Testis (tissue), 2 donors: ENCODE results near the gene MTIF2.

Experiments
- POLR2A ChIP-seq: fragments of 450-650 bp; IDR thresholded peaks from one replicate; pipeline ENCODE4 v1.6.1; 2017; ENCODE audit warnings: antibody characterized with exemption, mild to moderate bottlenecking, moderate library complexity
- TF ChIP-seq, protein P1 (sequence below), 3 experiments: fragments of 450-650 bp in 2 of 3; fragments of 200-600 bp in 1 of 3; sonication (generic) in 1 of 3; IDR thresholded peaks; one replicate each; pipeline ENCODE4 v1.5.1; 2016 to 2019; ENCODE audit warnings: antibody characterized with exemption in 3 of 3, mild to moderate bottlenecking in 2 of 3, moderate library complexity in 1 of 3

DNA sequence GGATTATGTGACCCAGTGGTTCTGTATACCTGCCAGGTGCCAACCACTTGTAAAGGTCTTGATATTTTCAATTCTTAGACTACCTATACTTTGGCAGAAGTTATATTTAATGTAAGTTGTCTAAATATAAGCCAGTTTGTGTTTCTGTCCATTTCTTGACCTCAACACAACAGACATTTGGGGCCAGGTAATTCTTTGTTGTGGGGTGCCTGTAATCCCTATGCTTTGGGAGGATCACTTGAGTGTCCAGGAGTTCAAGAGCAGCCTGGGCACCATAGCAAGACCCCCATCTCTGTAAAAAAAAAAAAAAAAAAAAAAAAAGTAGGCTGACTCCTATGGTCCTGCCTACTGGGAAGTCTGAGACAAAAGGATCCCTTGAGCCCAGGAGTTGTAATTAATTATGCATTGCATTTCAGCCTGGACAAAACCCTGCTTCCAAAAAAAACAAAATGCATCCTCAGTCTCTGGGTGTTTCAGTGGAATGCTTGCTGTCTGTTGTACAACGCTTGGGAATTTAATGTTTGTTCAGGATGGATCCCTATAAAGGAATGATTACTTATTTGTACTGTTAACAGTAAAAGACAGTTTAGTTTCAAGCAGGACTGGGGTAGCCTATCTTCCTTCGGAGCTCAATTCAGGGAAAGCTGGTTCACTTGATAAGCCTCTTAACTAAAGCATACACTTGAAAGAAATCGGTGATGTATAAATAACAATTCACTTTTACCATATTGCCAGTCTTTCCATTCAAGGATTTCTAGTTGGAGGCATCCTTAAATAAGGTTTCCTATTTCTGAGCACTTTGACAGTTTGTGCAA, 33.1 kb downstream of the MTIF2 start:
- TF ChIP-seq, protein P1, sequence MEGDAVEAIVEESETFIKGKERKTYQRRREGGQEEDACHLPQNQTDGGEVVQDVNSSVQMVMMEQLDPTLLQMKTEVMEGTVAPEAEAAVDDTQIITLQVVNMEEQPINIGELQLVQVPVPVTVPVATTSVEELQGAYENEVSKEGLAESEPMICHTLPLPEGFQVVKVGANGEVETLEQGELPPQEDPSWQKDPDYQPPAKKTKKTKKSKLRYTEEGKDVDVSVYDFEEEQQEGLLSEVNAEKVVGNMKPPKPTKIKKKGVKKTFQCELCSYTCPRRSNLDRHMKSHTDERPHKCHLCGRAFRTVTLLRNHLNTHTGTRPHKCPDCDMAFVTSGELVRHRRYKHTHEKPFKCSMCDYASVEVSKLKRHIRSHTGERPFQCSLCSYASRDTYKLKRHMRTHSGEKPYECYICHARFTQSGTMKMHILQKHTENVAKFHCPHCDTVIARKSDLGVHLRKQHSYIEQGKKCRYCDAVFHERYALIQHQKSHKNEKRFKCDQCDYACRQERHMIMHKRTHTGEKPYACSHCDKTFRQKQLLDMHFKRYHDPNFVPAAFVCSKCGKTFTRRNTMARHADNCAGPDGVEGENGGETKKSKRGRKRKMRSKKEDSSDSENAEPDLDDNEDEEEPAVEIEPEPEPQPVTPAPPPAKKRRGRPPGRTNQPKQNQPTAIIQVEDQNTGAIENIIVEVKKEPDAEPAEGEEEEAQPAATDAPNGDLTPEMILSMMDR (IDR thresholded peaks at IDR 0.05) = no peak
- TF ChIP-seq POLR2A = no peak
